GM12801 (cell line): ENCODE data around the gene REG1B.

Experiments used
- CTCF ChIP-seq: IDR thresholded peaks from one replicate; pipeline ENCODE4 v1.5.1; 2011; ENCODE audit warnings: control low read depth; ENCODE audit not compliant: insufficient read length; ENCODE audit errors: extremely low read depth

The REG1B gene

GRCh38 chr2:79101024-79101423, 13.2 kb upstream of the REG1B start:
- no peak for TF ChIP-seq CTCF

DNA sequence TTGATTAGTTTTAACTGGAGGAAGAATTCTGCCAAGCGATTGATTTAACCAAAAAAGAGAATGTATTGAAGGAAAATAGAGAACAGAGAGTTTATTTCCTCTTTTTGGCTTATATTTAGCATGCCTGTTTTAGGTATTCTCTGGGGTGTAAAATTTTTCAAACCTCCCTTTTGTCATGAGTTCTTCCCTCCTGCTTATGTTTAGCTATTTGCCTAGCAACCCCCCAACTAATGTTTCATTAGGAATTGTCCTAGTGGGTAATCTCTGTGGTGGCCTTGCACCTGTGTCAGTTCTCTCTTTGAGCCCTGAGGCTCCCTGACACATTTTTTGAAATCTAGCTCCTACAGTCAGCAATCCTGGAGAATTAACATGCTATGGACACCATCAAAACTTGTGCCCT, 12.5 kb upstream of the REG1B start:
- no peak for TF ChIP-seq CTCF

- no peak for TF ChIP-seq CTCF
These were observed 11.4 kb upstream of the REG1B start for GRCh38 chr2:79099140-79099686.

DNA sequence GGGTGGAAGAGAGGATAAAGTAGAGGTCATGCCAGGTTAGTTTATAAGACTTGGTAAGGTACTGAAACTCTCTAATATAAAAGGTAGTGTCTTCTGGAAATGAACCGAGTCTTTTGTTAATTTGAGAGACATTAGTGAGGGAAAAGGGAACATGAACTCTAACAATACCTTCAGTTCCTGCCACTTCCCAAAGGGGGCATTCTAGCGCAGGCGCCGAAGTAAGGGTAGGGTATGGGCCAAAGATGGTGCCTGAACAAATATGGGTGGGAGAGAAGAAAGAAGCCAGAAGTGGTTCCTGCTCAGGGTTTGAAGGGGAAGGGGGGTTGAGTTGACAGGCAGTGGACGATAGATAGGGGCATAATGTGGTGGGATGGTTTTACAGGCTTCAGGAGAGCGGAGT, 10.1 kb upstream of the REG1B start:
- no peak for TF ChIP-seq CTCF

GRCh38 chr2:79090693-79091092, 2.9 kb upstream of the REG1B start:
- no peak for TF ChIP-seq CTCF

DNA sequence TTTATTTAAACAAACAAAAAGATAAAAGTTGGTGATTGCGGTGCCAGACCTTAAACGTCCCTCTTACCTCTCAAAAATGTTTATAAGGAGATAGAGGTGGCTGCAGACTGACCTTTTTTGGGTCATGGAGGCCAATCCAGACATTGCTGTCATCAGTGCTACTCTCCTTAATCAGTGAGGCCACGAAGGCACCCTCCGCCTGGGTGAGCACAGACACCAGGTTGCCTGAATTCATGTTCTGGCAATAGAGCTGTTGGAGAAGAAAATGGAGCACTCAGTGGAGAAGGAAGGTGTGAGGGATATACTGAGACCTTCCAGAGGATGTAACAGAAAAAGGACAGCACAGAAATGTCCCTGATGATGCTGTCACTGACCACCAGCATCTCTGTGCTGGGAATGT, 1.5 kb downstream of the REG1B start:
- TF ChIP-seq CTCF = no peak

DNA sequence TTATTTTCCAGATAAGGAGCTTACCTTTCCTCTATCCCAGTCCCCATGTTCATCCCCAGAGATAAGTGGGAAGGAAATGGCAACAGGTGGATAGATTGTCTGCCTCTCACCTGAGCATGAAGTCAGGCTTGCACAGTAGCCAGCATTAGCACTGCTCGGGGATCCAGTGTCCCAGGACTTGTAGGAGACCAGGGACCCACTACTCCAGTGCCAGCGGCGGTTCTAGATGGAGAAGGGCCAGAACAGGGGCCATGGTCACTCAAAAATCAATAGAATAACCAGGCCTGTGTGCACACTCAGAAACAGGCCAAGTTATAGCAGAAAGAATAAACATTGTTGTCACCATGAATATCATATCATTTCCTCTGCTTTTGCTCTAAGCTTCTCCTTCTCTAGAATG, 2.4 kb downstream of the REG1B start:
- TF ChIP-seq CTCF = no peak
